ENCODE results near the gene METTL27.
"Not testable (repeated sequence)": the region's sequence is repeated elsewhere in the genome, so short reads cannot be mapped to it uniquely, and the experiment has no call there.

METTL27 gene

GRCh38 chr7:73842067-73842976 is at the start of gene METTL27:
Gene METTL27, minus strand, starts transcription at chr7:73842516. Its CDS starts 376 bp downstream, at chr7:73842140.
- DNase-seq, result peak; percentile 94

GRCh38 chr7:73891178-73891885 is 49.0 kb upstream of the METTL27 start:
- no peak for DNase-seq

- peak; percentile 61 for DNase-seq
Observed at GRCh38 chr7:73890555-73891147, 48.3 kb upstream of the METTL27 start.

- no peak for DNase-seq
Observed at GRCh38 chr7:73888959-73889358, 46.6 kb upstream of the METTL27 start.

- DNase-seq, result no peak
Observed at GRCh38 chr7:73887762-73888161, 45.4 kb upstream of the METTL27 start.

GRCh38 chr7:73885975-73886798 is 43.9 kb upstream of the METTL27 start:
- DNase-seq, result peak; percentile 77

DNA sequence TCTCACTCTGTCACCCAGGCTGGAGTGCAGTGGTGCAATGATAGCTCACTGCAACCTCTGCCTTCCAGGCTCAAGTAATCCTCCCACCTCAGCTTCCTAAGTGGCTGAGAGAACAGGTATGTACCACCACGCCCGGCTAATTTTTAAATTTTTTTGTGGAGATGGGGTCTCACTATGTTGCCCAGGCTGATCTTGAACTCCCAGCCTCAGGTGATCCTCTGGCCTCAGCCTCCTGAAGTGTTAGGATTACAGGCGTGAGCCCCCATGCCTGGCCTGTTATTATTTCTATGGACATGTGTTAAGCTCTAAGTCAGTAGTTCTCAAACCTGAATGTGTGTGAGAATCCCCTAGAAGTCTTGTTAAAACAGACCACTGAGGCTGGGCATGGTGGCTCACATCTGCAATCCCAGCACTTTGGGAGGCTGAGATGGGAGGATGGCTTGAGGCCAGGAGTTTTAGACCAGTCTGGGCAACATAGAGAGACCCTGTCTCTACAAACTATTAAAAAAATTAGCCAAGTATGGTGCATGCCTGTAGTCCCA is 43.2 kb upstream of the METTL27 start:
- no peak for DNase-seq

GRCh38 chr7:73884867-73885422 is 42.6 kb upstream of the METTL27 start:
- not testable (repeated sequence) for DNase-seq

DNA sequence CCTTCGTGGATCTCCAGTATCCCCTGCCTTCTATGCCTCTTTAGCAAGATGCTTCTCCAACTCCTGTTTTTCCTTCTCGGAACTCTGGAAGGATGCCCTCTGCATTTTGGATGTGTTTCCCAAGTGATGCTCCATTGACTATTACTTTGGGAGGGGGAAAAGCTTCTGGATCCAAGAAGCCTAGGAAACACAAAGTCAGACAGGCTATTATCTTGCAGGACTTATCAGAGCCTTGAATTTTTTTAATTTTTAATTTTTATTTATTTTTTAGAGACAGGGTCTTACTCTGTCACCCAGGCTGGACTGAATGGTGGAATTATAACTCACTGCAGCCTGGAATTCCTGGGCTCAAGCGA is 39.7 kb upstream of the METTL27 start:
- no peak for DNase-seq

GRCh38 chr7:73881352-73882046 is 39.2 kb upstream of the METTL27 start:
- DNase-seq, result no peak

- DNase-seq, result no peak
Observed at GRCh38 chr7:73880755-73881328, 38.5 kb upstream of the METTL27 start.

GRCh38 chr7:73879977-73880681 is 37.8 kb upstream of the METTL27 start:
- peak; percentile 76 for DNase-seq

DNA sequence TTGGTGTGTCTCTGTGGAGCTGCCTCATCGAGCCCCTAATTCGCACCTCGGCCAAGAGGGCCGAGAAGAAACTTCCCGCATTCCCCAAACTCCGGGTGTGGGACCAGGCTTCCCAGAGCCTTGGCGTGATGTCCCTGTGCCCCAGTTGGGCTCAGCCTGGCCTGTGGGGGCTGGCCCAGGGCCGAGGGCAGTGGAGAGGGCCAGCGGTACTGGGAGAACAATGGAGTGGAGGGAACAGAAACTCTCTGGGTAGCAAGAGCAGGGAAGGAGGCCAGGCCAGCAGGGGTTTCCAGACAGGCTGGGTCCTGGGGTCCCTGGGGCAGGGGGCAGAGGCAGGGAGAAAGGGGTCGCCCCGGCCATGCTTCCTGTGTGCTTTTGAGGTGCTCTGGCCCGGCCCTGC is 34.7 kb upstream of the METTL27 start:
- DNase-seq, result no peak

DNA sequence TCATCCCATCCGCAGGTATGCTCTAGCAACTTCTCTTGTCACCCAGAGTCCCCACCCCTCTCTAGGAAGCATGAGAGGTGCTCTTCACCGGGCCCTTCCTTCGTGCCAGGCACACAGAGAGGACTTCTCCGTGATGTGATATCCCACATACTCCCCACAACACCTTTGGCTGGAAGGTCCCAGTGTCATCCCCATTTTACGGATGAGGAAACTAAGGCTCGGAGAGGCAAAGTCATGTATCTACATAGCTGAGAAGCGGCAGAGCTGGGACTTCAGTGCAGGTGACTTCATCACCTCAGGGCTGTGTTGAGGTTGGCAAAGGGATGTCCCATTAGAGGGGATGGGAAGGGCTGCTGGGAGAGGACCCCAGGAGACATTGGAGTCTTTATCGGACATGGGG is 34.0 kb upstream of the METTL27 start:
- no peak for DNase-seq

DNA sequence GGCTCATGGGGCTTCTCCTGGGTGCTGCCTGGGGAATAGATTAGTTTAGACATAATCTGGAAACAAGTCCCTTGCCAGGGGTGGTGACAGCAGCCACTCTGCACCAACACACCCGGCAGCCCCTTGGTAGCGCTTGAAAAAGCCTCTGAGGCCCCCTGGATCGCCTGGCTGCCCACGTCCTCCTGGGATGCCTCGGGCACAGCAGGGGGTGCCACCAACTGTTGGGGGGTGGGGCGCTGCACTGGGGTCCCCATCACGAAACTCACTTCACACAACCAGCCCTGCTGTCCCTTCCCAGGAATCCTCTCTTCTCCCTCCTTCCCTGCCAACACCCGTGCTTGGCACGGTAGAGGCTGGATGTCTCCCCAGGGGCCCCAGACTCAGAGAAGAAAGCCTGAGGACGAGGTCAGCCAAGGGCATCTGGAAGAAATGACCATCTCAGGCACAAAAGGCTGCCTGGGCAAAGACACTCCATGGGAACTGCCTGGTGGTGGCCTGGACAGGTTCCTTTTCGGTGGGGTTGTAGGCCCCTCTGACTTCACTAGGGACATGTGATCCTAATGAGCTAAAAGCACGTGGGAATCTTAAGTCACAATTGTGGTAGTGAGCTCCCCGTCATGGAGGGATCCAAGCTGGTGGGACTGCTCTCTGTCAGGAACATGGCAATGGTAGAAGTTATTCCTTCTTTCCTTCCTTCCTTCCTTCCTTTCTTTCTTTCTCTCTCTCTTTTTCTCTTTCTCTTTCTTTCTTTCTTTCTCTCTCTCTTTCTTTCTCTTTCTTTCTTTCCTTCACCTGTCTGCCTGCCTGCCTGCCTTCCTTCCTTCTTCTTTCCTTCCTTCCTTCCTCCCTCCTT is 30.0 kb upstream of the METTL27 start:
- no peak for DNase-seq

DNA sequence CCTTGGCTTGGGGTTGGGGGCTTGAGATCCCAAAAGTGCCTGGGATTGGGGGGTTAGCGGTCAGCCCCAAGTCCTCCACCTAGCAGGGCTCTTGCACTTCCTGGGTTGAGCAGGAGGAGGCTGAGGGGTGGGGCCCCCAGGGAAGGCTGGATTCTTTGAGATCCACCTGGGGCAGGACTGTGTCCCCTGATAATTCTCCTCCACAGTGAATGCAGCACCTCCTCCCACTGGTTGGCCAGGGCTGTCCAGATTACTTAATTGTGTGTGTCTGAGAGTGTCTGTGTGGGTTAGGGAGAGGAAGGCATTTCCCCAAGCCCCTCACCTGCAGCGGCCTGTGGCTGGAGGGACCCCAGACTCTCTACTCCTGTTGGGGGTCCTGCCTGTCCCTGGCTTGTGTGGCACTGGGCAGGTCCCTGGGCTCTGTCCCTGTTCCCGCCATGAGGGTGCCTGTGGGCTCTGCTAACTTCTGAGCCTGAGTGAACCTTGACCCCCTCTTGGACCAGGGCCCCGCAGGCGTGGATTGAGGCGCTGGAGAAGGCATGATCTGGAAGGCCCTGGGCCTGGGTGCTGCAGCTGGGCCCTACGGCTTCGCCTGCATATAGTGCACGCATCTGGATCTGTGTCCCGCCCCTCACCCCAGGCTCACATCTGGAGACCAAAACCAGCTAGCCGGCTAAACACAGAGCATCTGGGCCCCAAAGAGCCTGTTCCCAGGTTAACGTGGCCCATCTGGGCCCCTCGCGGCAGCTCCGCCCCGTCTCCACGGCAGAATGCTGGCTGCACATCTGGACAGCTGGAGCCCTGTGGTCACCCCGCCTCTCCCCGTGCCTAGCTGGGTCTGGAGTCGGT is 29.1 kb upstream of the METTL27 start:
- DNase-seq, result no peak

DNA sequence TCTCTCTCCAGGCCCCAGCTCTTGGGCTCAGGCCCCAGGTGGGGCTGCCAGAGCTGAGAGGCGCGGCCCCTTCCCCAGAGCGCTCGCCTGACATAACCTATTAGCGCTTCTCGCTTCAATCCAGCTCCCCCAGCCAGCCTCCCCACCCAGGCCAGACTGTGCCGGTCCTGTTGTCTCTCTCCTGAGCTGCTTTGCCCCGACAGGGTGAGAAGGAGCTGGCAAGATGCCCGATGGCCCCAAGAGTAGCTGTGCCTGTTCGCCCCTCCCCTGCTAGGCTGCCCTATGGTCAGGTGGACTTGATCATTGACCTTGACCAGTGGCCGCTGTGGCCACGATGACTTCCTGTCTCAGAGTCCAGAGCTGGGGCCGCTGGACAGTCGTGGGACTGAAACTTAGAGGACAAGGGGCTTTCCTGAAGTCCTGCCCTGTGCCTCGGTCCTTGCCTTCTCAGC is 27.8 kb upstream of the METTL27 start:
- DNase-seq, result no peak

- DNase-seq, result no peak
Observed at GRCh38 chr7:73869011-73869798, 26.9 kb upstream of the METTL27 start.
